GM21576 (cell line): ENCODE data around the gene FERMT3.
A peak's percentile ranks its signal among the peaks of the same experiment; 100 is the strongest.

Source experiments
- ATAC-seq: cut with Tn5 transposase; IDR thresholded peaks from one replicate; pipeline ENCODE4 v1.9.1; 2021; ENCODE audit warnings: mild to moderate bottlenecking, moderate library complexity; ENCODE audit not compliant: unreplicated experiment

The FERMT3 gene

GRCh38 chr11:64262271-64263002 is 55.9 kb downstream of the FERMT3 start:
- no peak for ATAC-seq

GRCh38 chr11:64263021-64263946 is 56.8 kb downstream of the FERMT3 start:
- ATAC-seq = no peak

- ATAC-seq = no peak
Measured at GRCh38 chr11:64263947-64264317, 57.4 kb downstream of the FERMT3 start.

GRCh38 chr11:64264371-64264852 is 57.9 kb downstream of the FERMT3 start:
- no peak for ATAC-seq

- ATAC-seq = no peak
Measured at GRCh38 chr11:64265176-64266160, 58.9 kb downstream of the FERMT3 start.

- no peak for ATAC-seq
Measured at GRCh38 chr11:64266339-64266738, 59.8 kb downstream of the FERMT3 start.

GRCh38 chr11:64267207-64267945 is 60.9 kb downstream of the FERMT3 start:
- ATAC-seq = no peak

- ATAC-seq = no peak
Measured at GRCh38 chr11:64268025-64268892, 61.7 kb downstream of the FERMT3 start.

GRCh38 chr11:64268893-64269539 is 62.5 kb downstream of the FERMT3 start:
- ATAC-seq = peak; percentile 7

GRCh38 chr11:64269540-64270220 is 63.2 kb downstream of the FERMT3 start:
- peak; percentile 57 for ATAC-seq
